ENCODE results near the gene SCUBE1. TPM values are rescaled to one million over a fixed set of nuclear protein-coding genes. Genes with fewer than 3 reads are reported as not detected.
A peak's percentile ranks its signal among the peaks of the same experiment; 100 is the strongest.

SCUBE1 gene
- total RNA-seq, 1 experiment from 2014 or later = not detected

DNA sequence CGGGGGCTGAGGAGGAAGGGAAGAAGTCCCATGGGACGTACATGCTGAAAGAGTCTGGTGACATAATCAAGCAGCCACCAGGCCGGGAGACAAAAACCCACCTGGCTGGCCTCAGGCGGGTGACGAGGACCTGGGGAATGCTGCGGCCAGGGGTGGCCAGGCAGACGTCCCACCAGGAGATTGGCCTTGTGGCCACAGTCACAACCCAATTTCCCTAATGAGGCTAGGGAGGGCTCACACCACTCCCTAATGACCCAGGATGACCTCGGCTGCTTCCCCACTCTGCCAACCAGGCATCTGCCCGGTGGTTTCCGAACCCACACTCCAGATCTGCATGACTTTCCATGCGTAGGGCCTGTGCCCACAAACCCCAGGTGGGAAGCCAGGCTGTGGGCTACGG is 66.9 kb downstream of the SCUBE1 start:
- Histone ChIP-seq H3K4me3 (no peak overlapping the region), H3K79me2 (ENCODE audit: low read depth) (no peaks in the 10 kb centered on the region), H2AFZ (no peak overlapping the region), H3K4me1 (replicated peaks; ENCODE audit: insufficient read depth) (peaks cover 15% of the 10 kb centered on the region), H3K4me2 (no peak overlapping the region), H4K20me1 (ENCODE audit: insufficient read depth) (no peaks in the 10 kb centered on the region), H3K9me2 (ENCODE audit: insufficient read depth) (no peaks in the 10 kb centered on the region), H3K27me3 (ENCODE audit: insufficient read depth, low read depth) (peaks cover 7% of the 10 kb centered on the region), H3K36me3 (ENCODE audit: low read depth) (no peaks in the 10 kb centered on the region), H3K27ac (no peak overlapping the region), H3F3A (ENCODE audit: insufficient read depth, low read depth) (no peaks in the 10 kb centered on the region), H3K9me3 (ENCODE audit: insufficient read depth, low read depth) (no peaks in the 10 kb centered on the region)
- CTCF ChIA-PET = interaction anchor here (0.6 kb wide), 2 partner anchors 16 to 284 kb away, joined by 3 read pairs; no protein-coding TSS in a partner anchor
- intact Hi-C loops (cut with micrococcal nuclease; ENCODE audit: unreplicated experiment) = loop anchor here (10.0 kb wide), 1 partner anchor 1348 kb away; no protein-coding TSS in a partner anchor
- no peak for TF ChIP-seq EZH2 (IDR thresholded peaks at IDR 0.05; ENCODE audit: low read depth)
- DNase-seq = peak in 1 of 2 experiments; percentile 22
- no TSS peak for BruUV-seq (replicated peaks)
- POLR2A ChIA-PET (ENCODE audit: unreplicated experiment) = no interaction called here

- Histone ChIP-seq H3F3A (ENCODE audit: insufficient read depth, low read depth) (no peaks in the 10 kb centered on the region), H3K4me3 (no peak overlapping the region), H4K20me1 (ENCODE audit: insufficient read depth) (no peaks in the 10 kb centered on the region), H3K79me2 (ENCODE audit: low read depth) (no peaks in the 10 kb centered on the region), H3K27ac (no peak overlapping the region), H3K4me1 (replicated peaks; ENCODE audit: insufficient read depth) (peaks cover 15% of the 10 kb centered on the region), H3K9me3 (ENCODE audit: insufficient read depth, low read depth) (no peaks in the 10 kb centered on the region), H3K27me3 (ENCODE audit: insufficient read depth, low read depth) (peaks cover 11% of the 10 kb centered on the region), H2AFZ (no peak overlapping the region), H3K4me2 (0 out of 2 replicates have a peak overlapping the region, but pooled peaks have one; percentile 6), H3K9me2 (ENCODE audit: insufficient read depth) (no peaks in the 10 kb centered on the region), H3K36me3 (ENCODE audit: low read depth) (no peaks in the 10 kb centered on the region)
- ChIA-PET CTCF (interaction anchor here (0.6 to 3.3 kb wide), 4 partner anchors 17 to 284 kb away, joined by 3 to 37 read pairs (median 4); no protein-coding TSS in a partner anchor), POLR2A (ENCODE audit: unreplicated experiment) (interaction anchor here (0.6 kb wide), 1 partner anchor 480 kb away, joined by 4 read pairs; no protein-coding TSS in a partner anchor)
- no TSS peak for BruUV-seq (replicated peaks)
- intact Hi-C loops (cut with micrococcal nuclease; ENCODE audit: unreplicated experiment) = loop anchor here (10.0 kb wide), 1 partner anchor 1349 kb away; no protein-coding TSS in a partner anchor
- DNase-seq = peak in 1 of 2 experiments; percentile 70
- TF ChIP-seq CTCF (conservative IDR thresholded peaks at IDR 0.05) (no peak), EZH2 (IDR thresholded peaks at IDR 0.05; ENCODE audit: low read depth) (no peak)
These were observed 67.4 kb downstream of the SCUBE1 start for GRCh38 chr22:43275545-43276317.

GRCh38 chr22:43274595-43275240 is 68.5 kb downstream of the SCUBE1 start:
- Histone ChIP-seq H3K27ac (no peak overlapping the region), H3K36me3 (ENCODE audit: low read depth) (no peaks in the 10 kb centered on the region), H4K20me1 (ENCODE audit: insufficient read depth) (no peaks in the 10 kb centered on the region), H3K4me1 (replicated peaks; ENCODE audit: insufficient read depth) (peaks cover 15% of the 10 kb centered on the region), H3K4me2 (0 out of 2 replicates have a peak overlapping the region, but pooled peaks have one; percentile 6), H3K9me2 (ENCODE audit: insufficient read depth) (no peaks in the 10 kb centered on the region), H3F3A (ENCODE audit: insufficient read depth, low read depth) (no peaks in the 10 kb centered on the region), H3K79me2 (ENCODE audit: low read depth) (no peaks in the 10 kb centered on the region), H3K9me3 (ENCODE audit: insufficient read depth, low read depth) (no peaks in the 10 kb centered on the region), H3K27me3 (ENCODE audit: insufficient read depth, low read depth) (peaks cover 18% of the 10 kb centered on the region; the same call in 1 of the 2 replicates), H3K4me3 (no peak overlapping the region), H2AFZ (no peak overlapping the region)
- DNase-seq = no peak
- intact Hi-C loops (cut with micrococcal nuclease; ENCODE audit: unreplicated experiment) = loop anchor here (1.0 to 10.0 kb wide), 4 partner anchors 42 to 1350 kb away; no protein-coding TSS in a partner anchor
- TF ChIP-seq EZH2 (IDR thresholded peaks at IDR 0.05; ENCODE audit: low read depth) = no peak
- no peak for TF ChIP-seq CTCF (conservative IDR thresholded peaks at IDR 0.05)
- CTCF ChIA-PET = interaction anchor here (0.7 to 3.3 kb wide), 6 partner anchors 28 to 109 kb away, joined by 3 to 37 read pairs (median 4); no protein-coding TSS in a partner anchor
- no TSS peak for BruUV-seq (replicated peaks)
- POLR2A ChIA-PET (ENCODE audit: unreplicated experiment) = no interaction called here

All from PC-9 (cell line).